Effector memory CD4-positive, alpha-beta T cell (primary cell): ENCODE data around the gene KIF21B.

Source experiments
- DNase-seq, 3 donors: peaks; one replicate each; pipeline ENCODE4 v3.0.0-alpha.2; 2020
- H3K27ac ChIP-seq: 2 replicates; pipeline ENCODE4 v1.7.0; 2013; ENCODE audit warnings: mild to moderate bottlenecking, low read length, moderate library complexity; ENCODE audit not compliant: insufficient read depth, poor library complexity, severe bottlenecking
- H3K27me3 ChIP-seq: replicated peaks from 2 replicates; pipeline ENCODE4 v1.7.0; 2013; ENCODE audit warnings: mild to moderate bottlenecking, low read length; ENCODE audit not compliant: insufficient read depth, control insufficient read depth, poor library complexity, severe bottlenecking
- H3K36me3 ChIP-seq: 2 replicates; pipeline ENCODE4 v1.7.0; 2013; ENCODE audit warnings: mild to moderate bottlenecking, low read length, moderate library complexity; ENCODE audit not compliant: control insufficient read depth, insufficient read depth
- H3K4me1 ChIP-seq: 2 replicates; pipeline ENCODE4 v1.7.0; 2013; ENCODE audit warnings: low read length, mild to moderate bottlenecking; ENCODE audit not compliant: control insufficient read depth, insufficient read depth, poor library complexity, severe bottlenecking
- H3K4me3 ChIP-seq: 2 replicates; pipeline ENCODE4 v1.7.0; 2013; ENCODE audit warnings: low read length, low read depth, mild to moderate bottlenecking; ENCODE audit not compliant: insufficient read depth, poor library complexity, severe bottlenecking
- H3K9me3 ChIP-seq: 2 replicates; pipeline ENCODE4 v1.7.0; 2013; ENCODE audit warnings: mild to moderate bottlenecking, low read length, moderate library complexity; ENCODE audit not compliant: control insufficient read depth

Gene KIF21B

GRCh38 chr1:201020721-201021629, 2.5 kb downstream of the KIF21B start:
- no peaks in the 10 kb centered on the region for H3K36me3 ChIP-seq
- no peaks in the 10 kb centered on the region for H3K27me3 ChIP-seq
- peak overlapping the region; percentile 81 for H3K27ac ChIP-seq
- DNase-seq = no peak
- peaks cover 72% of the 10 kb centered on the region for H3K4me1 ChIP-seq
- peak overlapping the region; percentile 83 for H3K4me3 ChIP-seq
- no peaks in the 10 kb centered on the region for H3K9me3 ChIP-seq

GRCh38 chr1:201020040-201020591, 3.4 kb downstream of the KIF21B start:
- DNase-seq = no peak
- Histone ChIP-seq H3K27ac (peak overlapping the region; percentile 81), H3K36me3 (no peaks in the 10 kb centered on the region), H3K4me1 (peaks cover 75% of the 10 kb centered on the region), H3K4me3 (peak overlapping the region; percentile 24), H3K9me3 (no peaks in the 10 kb centered on the region), H3K27me3 (no peaks in the 10 kb centered on the region)

- Histone ChIP-seq H3K36me3 (no peaks in the 10 kb centered on the region), H3K27me3 (no peaks in the 10 kb centered on the region), H3K9me3 (no peaks in the 10 kb centered on the region), H3K27ac (peak overlapping the region; percentile 81), H3K4me3 (peak overlapping the region; percentile 3), H3K4me1 (peaks cover 80% of the 10 kb centered on the region)
- DNase-seq = peak; percentile 82 to 87 (median 85)
Measured at GRCh38 chr1:201019321-201019977, 4.1 kb downstream of the KIF21B start.

- no peaks in the 10 kb centered on the region for H3K36me3 ChIP-seq
- H3K27ac ChIP-seq = peak overlapping the region; percentile 67
- H3K4me3 ChIP-seq = no peak overlapping the region
- H3K27me3 ChIP-seq = no peaks in the 10 kb centered on the region
- H3K9me3 ChIP-seq = no peaks in the 10 kb centered on the region
- H3K4me1 ChIP-seq = peaks cover 91% of the 10 kb centered on the region
- DNase-seq = no peak
Measured at GRCh38 chr1:201017828-201018163, 5.7 kb downstream of the KIF21B start.

GRCh38 chr1:201016943-201017827, 6.3 kb downstream of the KIF21B start:
- H3K36me3 ChIP-seq = no peaks in the 10 kb centered on the region
- no peak overlapping the region for H3K4me3 ChIP-seq
- H3K27ac ChIP-seq = peak overlapping the region; percentile 67
- no peak for DNase-seq
- H3K27me3 ChIP-seq = no peaks in the 10 kb centered on the region
- H3K9me3 ChIP-seq = no peaks in the 10 kb centered on the region
- peaks cover 90% of the 10 kb centered on the region for H3K4me1 ChIP-seq

GRCh38 chr1:201016211-201016651, 7.3 kb downstream of the KIF21B start:
- Histone ChIP-seq H3K4me3 (no peak overlapping the region), H3K36me3 (no peaks in the 10 kb centered on the region), H3K9me3 (no peaks in the 10 kb centered on the region), H3K27me3 (no peaks in the 10 kb centered on the region), H3K4me1 (peaks cover 91% of the 10 kb centered on the region), H3K27ac (peak overlapping the region; percentile 8)
- no peak for DNase-seq

- H3K27ac ChIP-seq = peak overlapping the region; percentile 8
- no peaks in the 10 kb centered on the region for H3K36me3 ChIP-seq
- peaks cover 89% of the 10 kb centered on the region for H3K4me1 ChIP-seq
- DNase-seq = no peak
- H3K4me3 ChIP-seq = no peak overlapping the region
- H3K27me3 ChIP-seq = no peaks in the 10 kb centered on the region
- no peaks in the 10 kb centered on the region for H3K9me3 ChIP-seq
Measured at GRCh38 chr1:201015551-201016091, 7.9 kb downstream of the KIF21B start.

- H3K27me3 ChIP-seq = no peaks in the 10 kb centered on the region
- no peak overlapping the region for H3K4me3 ChIP-seq
- peaks cover 3% of the 10 kb centered on the region for H3K36me3 ChIP-seq
- no peaks in the 10 kb centered on the region for H3K9me3 ChIP-seq
- DNase-seq = no peak
- H3K4me1 ChIP-seq = peaks cover 82% of the 10 kb centered on the region
- no peak overlapping the region for H3K27ac ChIP-seq
Measured at GRCh38 chr1:201014816-201015200, 8.7 kb downstream of the KIF21B start.

GRCh38 chr1:201013991-201014815, 9.3 kb downstream of the KIF21B start:
- Histone ChIP-seq H3K4me3 (no peak overlapping the region), H3K27me3 (no peaks in the 10 kb centered on the region), H3K4me1 (peaks cover 82% of the 10 kb centered on the region), H3K36me3 (peaks cover 9% of the 10 kb centered on the region), H3K9me3 (no peaks in the 10 kb centered on the region), H3K27ac (no peak overlapping the region)
- no peak for DNase-seq
